SU-DHL-6 (cell line): Measurements from ENCODE around the gene ATXN7L1.

ENCODE experiments used
- H2AFZ ChIP-seq: fragments of 200-600 bp; sonication (generic); 2 replicates; pipeline ENCODE4 v1.6.1; 2014; ENCODE audit warnings: low read depth, mild to moderate bottlenecking, moderate library complexity, mixed read lengths, antibody characterized with exemption, low read length; ENCODE audit not compliant: severe bottlenecking
- H3F3A ChIP-seq: fragments of 200-600 bp; shearing (Covaris generic); 2 replicates; pipeline ENCODE4 v1.6.0; 2016; ENCODE audit warnings: antibody characterized with exemption, mild to moderate bottlenecking; ENCODE audit not compliant: insufficient read depth
- H3K27ac ChIP-seq: fragments of 200-600 bp; sonication (generic); 2 replicates; pipeline ENCODE4 v1.5.1; 2016; ENCODE audit warnings: low read depth, mild to moderate bottlenecking, low read length, moderate library complexity, mixed read lengths
- H3K27me3 ChIP-seq: fragments of 200-600 bp; sonication (generic), shearing (Covaris generic); 2 replicates; pipeline ENCODE4 v1.6.0; 2014; ENCODE audit warnings: mild to moderate bottlenecking, low read length
- H3K36me3 ChIP-seq: fragments of 200-600 bp; sonication (generic); 2 replicates; pipeline ENCODE4 v1.6.1; 2014; ENCODE audit warnings: mild to moderate bottlenecking, low read length, mixed read lengths
- H3K4me2 ChIP-seq: fragments of 300-600, 200-600 bp; shearing (Covaris generic), sonication (generic); 2 replicates; pipeline ENCODE4 v1.6.0; 2014; ENCODE audit warnings: low read length, low read depth, mild to moderate bottlenecking; ENCODE audit not compliant: poor library complexity, severe bottlenecking
- H3K4me3 ChIP-seq: fragments of 200-600 bp; sonication (generic); 2 replicates; pipeline ENCODE4 v1.5.1; 2014; ENCODE audit warnings: antibody characterized with exemption, low read length, mild to moderate bottlenecking, mixed read lengths; ENCODE audit not compliant: insufficient read depth, poor library complexity, severe bottlenecking
- H3K79me2 ChIP-seq: fragments of 200-600 bp; sonication (generic); 2 replicates; pipeline ENCODE4 v1.6.1; 2014; ENCODE audit warnings: mild to moderate bottlenecking, low read length, moderate library complexity; ENCODE audit not compliant: insufficient read depth
- H3K9ac ChIP-seq: fragments of 200-600 bp; sonication (generic); 2 replicates; pipeline ENCODE4 v1.7.0; 2014; ENCODE audit warnings: mild to moderate bottlenecking, low read length
- H3K9me2 ChIP-seq: fragments of 200-600 bp; sonication (generic); replicated peaks from 2 replicates; pipeline ENCODE4 v1.6.1; 2014; ENCODE audit warnings: low read length; ENCODE audit not compliant: insufficient read depth
- H3K9me3 ChIP-seq: fragments of 200-600 bp; sonication (generic); 2 replicates; pipeline ENCODE4 v1.6.1; 2014; ENCODE audit warnings: low read length, mixed read lengths; ENCODE audit not compliant: insufficient read depth
- H4K20me1 ChIP-seq: fragments of 200-600 bp; sonication (generic); 2 replicates; pipeline ENCODE4 v1.6.1; 2014; ENCODE audit warnings: low read depth, mild to moderate bottlenecking, antibody characterized with exemption, low read length, moderate library complexity, mixed read lengths
- EZH2phosphoT487 ChIP-seq: fragments of 200-600 bp; sonication (generic), shearing (Covaris generic); conservative IDR thresholded peaks from 2 replicates; pipeline ENCODE4 v1.6.1; 2018; ENCODE audit warnings: mild to moderate bottlenecking, antibody characterized with exemption, low read length, moderate library complexity, mixed read lengths
- TF ChIP-seq, protein P1 (sequence below): fragments of 200-600 bp; sonication (generic); IDR thresholded peaks from one replicate; pipeline ENCODE4 v1.5.1; 2017; ENCODE audit warnings: antibody characterized with exemption, mild to moderate bottlenecking, low read length, moderate library complexity; ENCODE audit not compliant: insufficient read depth, poor library complexity, severe bottlenecking

The ATXN7L1 gene

DNA sequence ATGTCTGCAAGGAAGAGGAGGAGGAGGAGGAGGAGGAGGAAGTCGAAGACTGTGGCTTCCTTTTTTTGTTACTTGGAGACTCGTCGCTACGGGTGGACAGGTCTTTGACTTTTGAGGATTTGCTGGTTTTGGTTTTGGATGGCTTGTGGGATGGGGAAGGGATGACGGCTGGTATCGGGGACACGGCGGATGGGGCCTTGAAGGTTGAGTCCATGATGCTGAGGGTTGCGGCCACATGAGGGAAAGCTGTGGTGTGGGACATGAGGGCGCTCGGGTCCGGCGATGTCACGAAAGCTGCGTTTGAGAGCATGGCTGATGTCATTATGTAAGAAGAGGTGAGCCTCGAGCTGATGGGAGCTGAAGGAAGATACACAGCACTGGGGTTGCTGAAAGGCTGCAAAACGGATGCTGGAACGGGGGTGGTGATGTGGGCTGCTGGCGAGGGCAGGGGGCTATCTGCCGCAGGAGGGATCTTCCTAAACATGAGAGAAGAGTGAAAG is 262.0 kb downstream of the ATXN7L1 start:
- H3K4me2 ChIP-seq, result no peak overlapping the region
- H3K79me2 ChIP-seq, result no peaks in the 10 kb centered on the region

DNA sequence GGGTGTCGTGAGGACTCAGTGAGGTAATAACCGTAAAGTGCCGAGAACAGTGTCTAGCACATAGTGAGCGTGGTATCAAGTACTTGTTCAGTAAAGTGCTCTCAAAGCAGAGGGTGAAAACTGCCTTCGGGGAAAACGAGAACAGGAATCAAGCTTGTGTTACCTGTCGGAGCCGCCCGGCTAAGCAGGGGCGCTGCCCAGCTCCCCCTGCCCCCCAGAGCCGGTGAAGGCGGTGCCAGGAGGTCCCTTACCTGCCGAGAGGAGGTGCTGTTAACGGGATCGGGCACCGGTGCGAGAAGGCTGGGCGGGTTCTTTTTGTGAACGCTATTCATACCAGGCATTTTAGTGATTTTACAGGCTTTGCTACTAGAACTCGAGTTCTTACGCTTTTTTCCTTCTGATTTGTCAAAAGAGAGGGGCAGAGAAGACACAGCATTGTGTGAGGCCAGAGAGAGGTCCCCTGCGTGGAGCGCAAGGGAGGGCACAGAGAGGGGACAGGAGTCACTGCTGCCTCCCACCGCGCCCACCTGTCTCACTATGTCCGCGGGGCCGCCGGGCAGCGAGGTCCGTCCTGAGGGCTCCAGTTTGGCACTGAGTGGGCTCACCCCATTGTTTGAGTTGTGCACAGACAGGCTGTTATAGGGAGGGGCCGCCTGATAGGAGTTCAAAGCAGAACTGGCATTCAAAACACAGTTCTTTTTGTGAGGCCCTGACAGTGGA is 262.6 kb downstream of the ATXN7L1 start:
- H3K4me3 ChIP-seq, result no peak overlapping the region
- no peak overlapping the region for H3K4me2 ChIP-seq
- no peak overlapping the region for H3K9ac ChIP-seq
- H3K79me2 ChIP-seq, result no peaks in the 10 kb centered on the region
- no peaks in the 10 kb centered on the region for H3K27me3 ChIP-seq
- H3K9me3 ChIP-seq, result no peaks in the 10 kb centered on the region
- no peaks in the 10 kb centered on the region for H3F3A ChIP-seq
- H4K20me1 ChIP-seq, result no peaks in the 10 kb centered on the region
- H3K9me2 ChIP-seq, result no peaks in the 10 kb centered on the region
- H2AFZ ChIP-seq, result no peak overlapping the region
- H3K27ac ChIP-seq, result no peak overlapping the region
- TF ChIP-seq, protein P1, sequence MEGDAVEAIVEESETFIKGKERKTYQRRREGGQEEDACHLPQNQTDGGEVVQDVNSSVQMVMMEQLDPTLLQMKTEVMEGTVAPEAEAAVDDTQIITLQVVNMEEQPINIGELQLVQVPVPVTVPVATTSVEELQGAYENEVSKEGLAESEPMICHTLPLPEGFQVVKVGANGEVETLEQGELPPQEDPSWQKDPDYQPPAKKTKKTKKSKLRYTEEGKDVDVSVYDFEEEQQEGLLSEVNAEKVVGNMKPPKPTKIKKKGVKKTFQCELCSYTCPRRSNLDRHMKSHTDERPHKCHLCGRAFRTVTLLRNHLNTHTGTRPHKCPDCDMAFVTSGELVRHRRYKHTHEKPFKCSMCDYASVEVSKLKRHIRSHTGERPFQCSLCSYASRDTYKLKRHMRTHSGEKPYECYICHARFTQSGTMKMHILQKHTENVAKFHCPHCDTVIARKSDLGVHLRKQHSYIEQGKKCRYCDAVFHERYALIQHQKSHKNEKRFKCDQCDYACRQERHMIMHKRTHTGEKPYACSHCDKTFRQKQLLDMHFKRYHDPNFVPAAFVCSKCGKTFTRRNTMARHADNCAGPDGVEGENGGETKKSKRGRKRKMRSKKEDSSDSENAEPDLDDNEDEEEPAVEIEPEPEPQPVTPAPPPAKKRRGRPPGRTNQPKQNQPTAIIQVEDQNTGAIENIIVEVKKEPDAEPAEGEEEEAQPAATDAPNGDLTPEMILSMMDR, result no peak
- no peak for TF ChIP-seq EZH2phosphoT487
- H3K36me3 ChIP-seq, result no peaks in the 10 kb centered on the region

More for the DNA sequence above, 262.0 kb downstream of the ATXN7L1 start:
- Histone ChIP-seq H3K27me3 (no peaks in the 10 kb centered on the region), H3K36me3 (no peaks in the 10 kb centered on the region), H3K4me3 (no peak overlapping the region), H4K20me1 (no peaks in the 10 kb centered on the region), H3K9me3 (no peaks in the 10 kb centered on the region), H3F3A (no peaks in the 10 kb centered on the region), H3K27ac (no peak overlapping the region), H2AFZ (no peak overlapping the region), H3K9me2 (no peaks in the 10 kb centered on the region), H3K9ac (no peak overlapping the region)
- TF ChIP-seq EZH2phosphoT487, result no peak
- TF ChIP-seq, protein P1, result no peak

- H3K9me2 ChIP-seq, result no peaks in the 10 kb centered on the region
- no peak overlapping the region for H2AFZ ChIP-seq
- no peaks in the 10 kb centered on the region for H4K20me1 ChIP-seq
- no peaks in the 10 kb centered on the region for H3K36me3 ChIP-seq
- H3K9ac ChIP-seq, result no peak overlapping the region
- no peak overlapping the region for H3K27ac ChIP-seq
- TF ChIP-seq, protein P1, result no peak
- TF ChIP-seq EZH2phosphoT487, result no peak
- no peaks in the 10 kb centered on the region for H3K27me3 ChIP-seq
- no peaks in the 10 kb centered on the region for H3K9me3 ChIP-seq
- no peak overlapping the region for H3K4me2 ChIP-seq
- no peak overlapping the region for H3K4me3 ChIP-seq
- no peaks in the 10 kb centered on the region for H3F3A ChIP-seq
- H3K79me2 ChIP-seq, result no peaks in the 10 kb centered on the region
Observed at GRCh38 chr7:105612806-105613205, 263.6 kb downstream of the ATXN7L1 start.
